OCI-M2 (cell line): ENCODE measurements around the gene PPP1R12A.
"Not testable (repeated sequence)": the region's sequence is repeated elsewhere in the genome, so short reads cannot be mapped to it uniquely, and the experiment has no call there.

Source experiments
- DNase-seq: peaks from one replicate; lab custom pipeline; 2025; ENCODE audit not compliant: unreplicated experiment; lab: John Stamatoyannopoulos, UW

Gene PPP1R12A

GRCh38 chr12:79842630-79843029, 92.3 kb downstream of the PPP1R12A start:
- DNase-seq: no peak

GRCh38 chr12:79841878-79842265, 93.0 kb downstream of the PPP1R12A start:
- no peak for DNase-seq

GRCh38 chr12:79841248-79841877, 93.5 kb downstream of the PPP1R12A start:
- no peak for DNase-seq

GRCh38 chr12:79838359-79838758, 96.5 kb downstream of the PPP1R12A start:
- no peak for DNase-seq

- no peak for DNase-seq
These were observed 97.3 kb downstream of the PPP1R12A start for GRCh38 chr12:79837575-79837974.

GRCh38 chr12:79835377-79835843, 99.5 kb downstream of the PPP1R12A start:
- no peak for DNase-seq

GRCh38 chr12:79834712-79835376, 100.1 kb downstream of the PPP1R12A start:
- no peak for DNase-seq

- no peak for DNase-seq
These were observed 104.5 kb downstream of the PPP1R12A start for GRCh38 chr12:79830440-79830839.

- no peak for DNase-seq
These were observed 106.0 kb downstream of the PPP1R12A start for GRCh38 chr12:79828924-79829323.

GRCh38 chr12:79827484-79827883, 107.4 kb downstream of the PPP1R12A start:
- DNase-seq: no peak

- no peak for DNase-seq
These were observed 108.4 kb downstream of the PPP1R12A start for GRCh38 chr12:79826267-79827128.

GRCh38 chr12:79822475-79822874, 112.4 kb downstream of the PPP1R12A start:
- DNase-seq: no peak

GRCh38 chr12:79818856-79819255, 116.0 kb downstream of the PPP1R12A start:
- no peak for DNase-seq

- DNase-seq: not testable (repeated sequence)
These were observed 150.4 kb downstream of the PPP1R12A start for GRCh38 chr12:79784366-79785065.

- no peak for DNase-seq
These were observed 152.6 kb downstream of the PPP1R12A start for GRCh38 chr12:79782172-79782900.

GRCh38 chr12:79778802-79779448, 156.0 kb downstream of the PPP1R12A start:
- DNase-seq: no peak

GRCh38 chr12:79776111-79776510, 158.8 kb downstream of the PPP1R12A start:
- DNase-seq: no peak

- no peak for DNase-seq
These were observed 159.4 kb downstream of the PPP1R12A start for GRCh38 chr12:79775355-79776027.

- no peak for DNase-seq
These were observed 161.0 kb downstream of the PPP1R12A start for GRCh38 chr12:79773896-79774295.
